Natural killer cell treated with Interleukin-12 subunit alpha and Interleukin-12 subunit beta and Interleukin-15 and Interleukin-18, amount 100 ng/mL, for 72 hours (primary cell): Measurements from ENCODE around the gene SLC1A5. TPM values are rescaled to one million over a fixed set of nuclear protein-coding genes. Genes with fewer than 3 reads are reported as not detected.

Experiments
- ATAC-seq, 2 donors: fragments of 150-1000 bp; cut with Tn5 transposase in 1 of 2; sonication (Bioruptor Pico), chemical (Tn5 transposase) in 1 of 2; 2 replicates each; pipeline ENCODE4 v1.10.0; 2021
- DNase-seq: peaks from one replicate; pipeline ENCODE4 v3.0.0; 2022; ENCODE audit warnings: low spot score
- H3K27ac Mint-ChIP-seq, 2 donors: 1 replicate in 1 of 2; 2 replicates in 1 of 2; pipeline ENCODE4 v1.8.0; 2022; ENCODE audit warnings: mixed read lengths in 2 of 2, mild to moderate bottlenecking in 1 of 2, moderate library complexity in 1 of 2
- H3K27me3 Mint-ChIP-seq, 2 donors: 1 replicate in 1 of 2; 2 replicates in 1 of 2; pipeline ENCODE4 v1.8.0; 2022; ENCODE audit warnings: mixed read lengths in 2 of 2
- H3K36me3 Mint-ChIP-seq: one replicate; pipeline ENCODE4 v1.8.0; 2022; ENCODE audit warnings: mixed read lengths
- H3K4me1 Mint-ChIP-seq, 2 donors: 1 replicate in 1 of 2; 2 replicates in 1 of 2; pipeline ENCODE4 v1.8.0; 2022; ENCODE audit warnings: low read depth in 2 of 2, mixed read lengths in 2 of 2, mild to moderate bottlenecking in 1 of 2
- H3K4me3 Mint-ChIP-seq: one replicate; pipeline ENCODE4 v1.8.0; 2022; ENCODE audit warnings: mixed read lengths
- H3K9me3 Mint-ChIP-seq: 2 replicates; pipeline ENCODE4 v1.8.0; 2022; ENCODE audit warnings: mixed read lengths
- total RNA-seq, 2 donors: library from RNA; stranded (reverse); gene quantifications; one replicate each; pipeline ENCODE4 v1.2.3, GENCODE V29; 2022

Gene SLC1A5
- total RNA-seq, 2 donors from 2014 or later: 215 to 269 TPM

- no peaks in the 10 kb centered on the region for H3K9me3 Mint-ChIP-seq
- no peak for DNase-seq
- no peak overlapping the region for H3K27ac Mint-ChIP-seq
- peaks cover 20 to 22% of the 10 kb centered on the region in 2 donors for H3K4me1 Mint-ChIP-seq
- H3K27me3 Mint-ChIP-seq: no peaks in the 10 kb centered on the region
- no peak overlapping the region for H3K4me3 Mint-ChIP-seq
- peaks cover 5% of the 10 kb centered on the region for H3K36me3 Mint-ChIP-seq
- ATAC-seq: no peak
Observed at GRCh38 chr19:46737298-46737654, 51.1 kb downstream of the SLC1A5 start.

DNA sequence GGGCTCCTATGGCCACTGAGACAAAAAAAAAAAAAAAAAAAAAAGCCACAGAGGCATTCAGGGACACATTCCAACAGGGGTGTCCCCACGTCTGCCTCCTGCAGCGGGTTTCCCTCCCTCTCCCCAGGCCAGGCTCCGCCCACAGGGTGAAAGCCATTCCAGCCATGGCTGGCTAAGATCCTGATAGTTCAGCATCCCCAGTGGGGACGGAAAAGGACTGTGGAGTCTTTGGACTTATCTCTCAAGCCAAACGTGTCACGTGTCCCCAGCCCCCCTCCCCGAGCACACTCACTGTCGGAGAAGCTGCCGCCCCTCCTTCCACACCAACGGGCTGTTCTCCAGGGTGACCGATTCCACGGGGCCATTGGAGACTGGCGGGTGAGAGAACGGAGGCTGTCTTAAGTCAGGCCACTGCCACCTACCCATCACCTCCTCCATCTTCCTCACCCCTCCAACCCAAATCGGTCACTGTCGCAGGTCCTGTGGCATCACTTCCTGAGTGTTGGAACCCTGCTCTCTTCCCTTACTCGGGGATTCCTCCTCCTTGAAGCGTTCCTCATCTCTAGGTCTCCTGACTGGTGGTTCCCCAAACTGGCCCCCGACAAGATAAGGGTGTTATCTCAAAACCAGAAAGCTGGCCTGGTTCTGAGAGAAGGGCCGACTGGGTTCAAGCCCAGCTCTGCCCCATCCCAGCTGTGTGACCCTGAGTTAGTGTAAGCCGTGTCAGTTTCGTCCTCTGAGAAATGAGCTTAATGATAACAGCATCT lies 51.7 kb downstream of the SLC1A5 start:
- H3K27ac Mint-ChIP-seq: no peak overlapping the region
- peaks cover 19 to 22% of the 10 kb centered on the region in 2 donors for H3K4me1 Mint-ChIP-seq
- ATAC-seq (no peak), DNase-seq (no peak)
- H3K4me3 Mint-ChIP-seq: no peak overlapping the region
- H3K36me3 Mint-ChIP-seq: peaks cover 5% of the 10 kb centered on the region
- no peaks in the 10 kb centered on the region for H3K9me3 Mint-ChIP-seq
- H3K27me3 Mint-ChIP-seq: no peaks in the 10 kb centered on the region

DNA sequence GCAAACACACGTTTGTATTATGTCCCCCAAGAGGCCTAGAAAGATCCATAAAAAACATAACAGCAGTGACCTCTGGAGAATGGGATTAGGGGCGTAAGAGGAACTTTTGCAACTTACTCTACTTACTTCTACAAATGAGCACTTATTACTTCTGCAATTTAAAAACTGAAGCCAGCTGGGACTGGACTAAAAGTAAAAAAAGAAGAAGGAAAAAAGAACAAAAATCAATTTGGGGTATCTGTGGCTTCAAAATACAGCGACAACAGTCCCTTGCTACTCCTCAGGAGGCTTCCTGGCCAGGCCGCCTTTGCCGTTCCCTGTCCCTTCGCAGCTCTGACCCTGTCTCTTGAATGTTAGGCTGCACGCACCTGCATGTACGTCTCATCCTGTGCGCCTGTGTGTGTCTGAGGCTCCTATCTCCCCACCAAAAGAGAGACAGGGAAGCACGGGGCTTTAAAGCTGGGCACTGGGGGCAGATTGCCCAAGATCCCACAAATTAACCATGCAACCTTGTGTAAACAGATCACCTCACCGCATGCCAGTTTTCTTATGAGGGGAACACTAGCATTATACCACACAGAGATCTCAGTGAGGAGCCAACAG lies 54.6 kb downstream of the SLC1A5 start:
- no peak overlapping the region for H3K27ac Mint-ChIP-seq
- H3K4me1 Mint-ChIP-seq: peaks cover 18 to 24% of the 10 kb centered on the region in 2 donors
- H3K9me3 Mint-ChIP-seq: no peaks in the 10 kb centered on the region
- H3K36me3 Mint-ChIP-seq: peaks cover 5% of the 10 kb centered on the region
- no peak overlapping the region for H3K4me3 Mint-ChIP-seq
- H3K27me3 Mint-ChIP-seq: no peaks in the 10 kb centered on the region
- DNase-seq: no peak
- ATAC-seq: no peak

- no peak overlapping the region for H3K27ac Mint-ChIP-seq
- H3K27me3 Mint-ChIP-seq: no peaks in the 10 kb centered on the region
- peaks cover 21 to 27% of the 10 kb centered on the region in 2 donors for H3K4me1 Mint-ChIP-seq
- DNase-seq: no peak
- H3K4me3 Mint-ChIP-seq: no peak overlapping the region
- H3K36me3 Mint-ChIP-seq: peaks cover 5% of the 10 kb centered on the region
- no peak for ATAC-seq
- no peaks in the 10 kb centered on the region for H3K9me3 Mint-ChIP-seq
Observed at GRCh38 chr19:46732966-46733689, 55.3 kb downstream of the SLC1A5 start.

DNA sequence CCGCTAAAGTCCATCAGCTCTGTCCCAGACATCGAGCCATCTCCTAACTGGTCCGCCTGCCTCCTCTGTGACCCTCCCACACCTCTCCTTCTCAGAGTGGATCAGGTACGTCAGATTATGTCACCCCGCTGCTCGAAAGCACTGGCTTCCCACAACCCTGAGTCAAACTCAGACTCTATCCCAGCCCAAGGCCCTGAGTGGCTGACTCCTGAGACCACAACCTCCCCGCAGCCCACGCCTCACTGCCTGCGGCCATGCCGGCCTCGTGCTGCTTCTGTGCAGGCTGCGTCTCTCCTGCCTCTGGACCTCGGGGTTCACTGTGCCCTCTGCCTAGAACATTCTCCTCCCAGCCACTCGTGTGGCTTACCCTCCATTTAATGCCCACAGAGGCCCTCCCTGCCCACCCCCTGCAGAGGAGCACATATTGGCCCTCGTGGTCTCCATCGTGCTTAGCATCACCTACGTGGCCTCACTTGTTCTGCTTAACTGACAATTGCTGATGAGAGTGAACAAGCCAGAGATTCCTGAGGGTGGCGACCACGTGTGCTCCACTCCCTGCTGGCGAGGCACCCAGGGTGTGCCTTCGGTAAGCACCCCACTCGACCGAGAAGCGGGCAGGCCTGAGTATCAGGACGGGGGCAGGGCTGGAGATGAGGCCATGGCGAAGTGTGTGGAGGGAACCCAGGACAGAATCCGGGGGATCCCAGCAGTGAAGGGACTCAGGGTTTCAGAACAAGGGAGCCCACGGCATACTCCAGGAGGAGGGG lies 56.0 kb downstream of the SLC1A5 start:
- Mint-ChIP-seq H3K4me1 (peaks cover 21 to 30% of the 10 kb centered on the region in 2 donors), H3K4me3 (no peak overlapping the region), H3K36me3 (peaks cover 5% of the 10 kb centered on the region), H3K9me3 (no peaks in the 10 kb centered on the region), H3K27me3 (no peaks in the 10 kb centered on the region), H3K27ac (peak overlapping the region; percentile 4 to 80)
- no peak for ATAC-seq
- DNase-seq: no peak

DNA sequence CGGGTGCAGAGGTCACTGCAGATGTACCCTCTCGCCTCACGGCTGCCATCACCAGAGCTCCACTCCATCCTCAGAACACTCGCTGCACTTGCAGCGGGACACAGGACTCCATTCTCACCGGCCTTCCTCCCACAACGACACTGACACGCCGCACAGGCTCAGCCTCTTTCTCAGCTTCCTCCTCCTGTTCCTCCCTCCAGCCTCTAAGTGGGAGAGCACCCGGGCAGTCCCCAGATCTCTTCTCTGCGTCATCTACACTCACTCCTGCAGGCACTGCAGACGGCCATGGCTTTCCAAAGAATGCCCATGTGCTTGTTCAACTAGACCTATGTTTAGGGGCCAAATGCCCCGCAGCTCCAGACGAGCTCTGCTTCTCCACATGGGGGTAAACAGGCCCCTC lies 56.8 kb downstream of the SLC1A5 start:
- no peak for DNase-seq
- no peak for ATAC-seq
- Mint-ChIP-seq H3K27ac (peak overlapping the region; percentile 4 to 80), H3K4me3 (no peak overlapping the region), H3K36me3 (peaks cover 5% of the 10 kb centered on the region), H3K4me1 (peaks cover 21 to 30% of the 10 kb centered on the region in 2 donors), H3K9me3 (no peaks in the 10 kb centered on the region), H3K27me3 (no peaks in the 10 kb centered on the region)

DNA sequence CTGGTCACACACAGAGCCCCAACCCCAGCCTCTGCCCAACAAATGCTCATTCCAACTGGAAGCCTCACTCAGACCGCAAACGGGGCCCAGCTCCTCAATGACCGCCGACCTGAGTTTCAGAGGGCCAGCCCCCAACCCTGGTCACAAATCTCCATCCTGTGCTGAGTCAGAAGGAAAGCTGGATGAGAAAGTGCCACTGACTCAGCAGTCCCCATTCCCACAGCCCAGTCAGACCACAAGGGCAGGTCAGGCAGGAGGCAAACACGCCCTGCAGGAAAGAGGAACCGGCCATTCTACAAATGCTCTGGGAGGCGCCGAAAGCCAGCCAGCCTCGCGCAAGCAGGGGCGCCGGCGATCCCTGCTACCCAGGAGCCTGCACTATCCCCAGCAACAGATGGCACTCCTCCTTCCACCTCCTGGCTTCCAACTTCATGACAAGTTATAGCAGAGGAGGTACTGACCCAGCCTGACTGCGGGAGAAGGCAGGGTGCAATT lies 57.3 kb downstream of the SLC1A5 start:
- Mint-ChIP-seq H3K9me3 (no peaks in the 10 kb centered on the region), H3K36me3 (peaks cover 5% of the 10 kb centered on the region), H3K27me3 (no peaks in the 10 kb centered on the region), H3K27ac (peak overlapping the region; percentile 4 to 80), H3K4me3 (no peak overlapping the region), H3K4me1 (peaks cover 21 to 30% of the 10 kb centered on the region in 2 donors)
- DNase-seq (no peak), ATAC-seq (peak in 1 of 2 donors; percentile 32)

DNA sequence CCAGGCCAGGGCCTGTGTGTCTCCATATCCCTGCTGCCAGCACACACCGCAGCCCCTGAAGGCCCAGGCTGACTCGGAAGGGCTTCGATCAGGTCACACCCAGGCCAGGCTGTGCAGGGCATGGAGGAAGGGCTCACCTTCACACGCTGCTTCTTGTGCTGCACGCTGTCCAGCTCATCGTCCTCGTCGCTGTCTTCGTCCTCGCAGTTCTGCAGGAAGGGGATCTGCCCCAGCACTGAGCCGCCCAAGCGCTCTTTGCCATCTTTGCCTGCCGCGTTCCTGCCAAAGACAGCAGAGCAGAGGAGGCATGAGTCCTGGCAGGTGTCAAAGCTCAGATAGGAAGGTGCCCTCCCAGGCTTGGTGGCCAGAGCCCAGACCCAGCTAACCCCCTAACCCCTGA lies 57.8 kb downstream of the SLC1A5 start:
- Mint-ChIP-seq H3K4me3 (no peak overlapping the region), H3K4me1 (peaks cover 21 to 30% of the 10 kb centered on the region in 2 donors), H3K27ac (peak overlapping the region; percentile 4 to 80), H3K36me3 (peaks cover 5% of the 10 kb centered on the region), H3K9me3 (no peaks in the 10 kb centered on the region), H3K27me3 (no peaks in the 10 kb centered on the region)
- no peak for DNase-seq
- ATAC-seq: no peak

DNA sequence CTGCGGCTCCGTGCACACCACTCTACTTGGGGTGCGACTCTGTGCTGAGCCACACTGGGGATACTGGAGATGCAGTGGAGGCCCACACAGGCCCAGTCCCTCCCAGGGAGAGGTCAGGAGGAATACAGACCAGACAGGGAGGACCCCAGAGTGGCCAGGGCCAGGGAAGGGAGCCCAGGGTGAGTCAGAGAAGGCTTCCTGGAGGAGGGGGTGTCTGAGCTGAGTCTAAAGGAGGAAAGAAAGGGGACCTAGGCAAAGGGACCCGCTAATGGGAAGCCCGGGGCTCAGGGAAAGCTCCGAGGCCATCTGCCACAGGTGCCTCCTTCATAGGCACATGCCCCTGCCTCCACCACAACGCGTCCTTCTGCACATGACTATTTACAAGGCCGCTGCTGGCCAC lies 58.2 kb downstream of the SLC1A5 start:
- DNase-seq: no peak
- Mint-ChIP-seq H3K4me1 (peaks cover 21 to 30% of the 10 kb centered on the region in 2 donors), H3K4me3 (no peak overlapping the region), H3K36me3 (peaks cover 5% of the 10 kb centered on the region), H3K27ac (no peak overlapping the region), H3K27me3 (no peaks in the 10 kb centered on the region), H3K9me3 (no peaks in the 10 kb centered on the region)
- no peak for ATAC-seq

DNA sequence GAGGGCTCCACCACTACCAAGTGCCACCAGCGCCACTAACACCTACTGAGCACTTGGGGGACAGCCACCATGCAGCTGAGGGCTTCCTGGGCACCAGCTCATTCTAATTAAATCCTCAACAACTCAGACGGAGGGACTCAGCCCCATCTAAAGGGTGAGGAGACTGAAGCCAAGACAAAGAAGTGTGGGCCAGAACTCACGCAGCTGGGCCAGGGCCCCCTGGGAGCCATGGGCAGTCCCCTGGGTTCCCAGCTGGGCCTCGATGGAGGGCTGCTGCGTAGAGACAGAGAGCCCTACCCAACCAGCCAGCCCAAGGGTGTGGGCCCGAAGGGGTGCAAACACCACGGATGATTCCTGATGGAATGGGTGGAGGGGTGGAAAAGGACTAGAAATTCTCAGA lies 58.7 kb downstream of the SLC1A5 start:
- DNase-seq (no peak), ATAC-seq (no peak)
- Mint-ChIP-seq H3K4me3 (no peak overlapping the region), H3K4me1 (peaks cover 21 to 30% of the 10 kb centered on the region in 2 donors), H3K27me3 (no peaks in the 10 kb centered on the region), H3K9me3 (no peaks in the 10 kb centered on the region), H3K27ac (no peak overlapping the region), H3K36me3 (peaks cover 5% of the 10 kb centered on the region)

DNA sequence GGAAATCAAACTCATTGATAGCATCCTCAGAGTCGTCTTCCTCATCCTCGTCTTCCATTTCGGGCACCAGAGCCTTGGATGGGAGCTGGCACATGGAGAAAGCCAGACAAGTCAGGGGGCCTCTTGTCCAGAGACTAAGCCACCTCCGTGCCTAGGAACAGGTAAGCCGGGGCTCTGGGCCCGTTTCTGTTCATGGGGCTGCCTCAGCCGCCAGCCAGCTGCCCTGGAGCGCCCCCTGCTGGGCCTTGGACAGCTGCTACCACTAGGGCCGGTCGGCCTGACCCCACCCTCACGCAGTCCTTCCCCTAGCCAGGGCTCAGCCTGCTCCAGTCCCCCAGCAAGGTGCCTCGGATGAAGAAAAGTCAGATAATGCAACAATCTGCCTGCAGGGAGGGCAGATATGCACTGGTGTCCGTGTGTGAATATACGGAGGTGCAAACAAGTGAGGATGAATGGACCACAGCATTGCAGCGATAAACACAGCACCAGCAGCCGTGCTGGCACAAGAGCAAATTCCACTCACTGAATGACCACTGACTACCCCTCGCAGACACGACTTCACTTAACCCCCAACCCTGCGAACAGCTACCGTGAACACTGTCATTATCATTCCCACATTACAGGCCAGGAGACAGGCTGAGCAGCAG lies 59.6 kb downstream of the SLC1A5 start:
- H3K4me1 Mint-ChIP-seq: peaks cover 21 to 35% of the 10 kb centered on the region in 2 donors
- H3K9me3 Mint-ChIP-seq: no peaks in the 10 kb centered on the region
- peaks cover 2% of the 10 kb centered on the region for H3K36me3 Mint-ChIP-seq
- H3K27ac Mint-ChIP-seq: no peak overlapping the region
- H3K4me3 Mint-ChIP-seq: no peak overlapping the region
- H3K27me3 Mint-ChIP-seq: no peaks in the 10 kb centered on the region
- ATAC-seq: peak; percentile 77 to 83
- peak; percentile 78 for DNase-seq

GRCh38 chr19:46728208-46728607 lies 60.2 kb downstream of the SLC1A5 start:
- peaks cover 21 to 40% of the 10 kb centered on the region in 2 donors for H3K4me1 Mint-ChIP-seq
- no peaks in the 10 kb centered on the region for H3K27me3 Mint-ChIP-seq
- H3K9me3 Mint-ChIP-seq: no peaks in the 10 kb centered on the region
- DNase-seq: no peak
- ATAC-seq: no peak
- H3K36me3 Mint-ChIP-seq: no peaks in the 10 kb centered on the region
- H3K4me3 Mint-ChIP-seq: no peak overlapping the region
- no peak overlapping the region for H3K27ac Mint-ChIP-seq

GRCh38 chr19:46727757-46728156 lies 60.6 kb downstream of the SLC1A5 start:
- Mint-ChIP-seq H3K4me3 (no peak overlapping the region), H3K9me3 (no peaks in the 10 kb centered on the region), H3K27ac (no peak overlapping the region), H3K4me1 (peaks cover 22 to 42% of the 10 kb centered on the region in 2 donors), H3K36me3 (no peaks in the 10 kb centered on the region), H3K27me3 (no peaks in the 10 kb centered on the region)
- DNase-seq (peak; percentile 56), ATAC-seq (no peak)
